Measurements from ENCODE around the gene GRIN2A. TPM values are rescaled to one million over a fixed set of nuclear protein-coding genes. Genes with fewer than 3 reads are reported as not detected.

The GRIN2A gene
- total RNA-seq (2022; extraction: Qiagen RNA extraction): 0.02 TPM in 1 of 5 replicates, not detected in the others

GRCh38 chr16:10182222-10183053, at the start of gene GRIN2A:
GRIN2A (minus strand) TSS chr16:10182428; CDS start chr16:10180411, 2,017 bp downstream.

Other genes starting within 250 kb of the GRIN2A start
- gene ATF7IP2, start 203.6 kb upstream of the GRIN2A start, total RNA-seq (2022; extraction: Qiagen RNA extraction): 9.9 to 12.4 TPM (median 10.6 TPM) in 5 replicates

All from A549 treated with Hydrocortisone at 1 μM for 4 hours (cell line).